ENCODE measurements around the gene EPB41L4B.

EPB41L4B gene

GRCh38 chr9:109149722-109150121, 171.1 kb downstream of the EPB41L4B start:
- TF ChIP-seq CTCF (conservative IDR thresholded peaks at IDR 0.05; ENCODE audit: low read depth) = no peak
- no peak overlapping the region for H3K27ac ChIP-seq
- POLR2A ChIA-PET (ENCODE audit: low non-redundant PET) = no interaction called here
- CTCF ChIA-PET = no interaction called here
- DNase-seq (ENCODE audit: low spot score) = no peak

- no peak overlapping the region for H3K27ac ChIP-seq
- ChIA-PET POLR2A (ENCODE audit: low non-redundant PET) (no interaction called here), CTCF (interaction anchor here (0.6 kb wide), 3 partner anchors 28 to 122 kb away, joined by 3 read pairs; no protein-coding TSS in a partner anchor)
- DNase-seq (ENCODE audit: low spot score) = no peak
- TF ChIP-seq CTCF (conservative IDR thresholded peaks at IDR 0.05; ENCODE audit: low read depth) = no peak
These were observed 171.8 kb downstream of the EPB41L4B start for GRCh38 chr9:109149089-109149488.

GRCh38 chr9:109145051-109145450, 175.8 kb downstream of the EPB41L4B start:
- ChIA-PET CTCF (interaction anchor here (0.7 to 1.6 kb wide), 2 partner anchors 26 to 69 kb away, joined by 3 to 4 read pairs; no protein-coding TSS in a partner anchor), POLR2A (ENCODE audit: low non-redundant PET) (no interaction called here)
- H3K27ac ChIP-seq = no peak overlapping the region
- DNase-seq (ENCODE audit: low spot score) = no peak
- no peak for TF ChIP-seq CTCF (conservative IDR thresholded peaks at IDR 0.05; ENCODE audit: low read depth)

GRCh38 chr9:109143881-109144562, 176.8 kb downstream of the EPB41L4B start:
- TF ChIP-seq CTCF (conservative IDR thresholded peaks at IDR 0.05; ENCODE audit: low read depth) = peak; percentile 35; the same call in 1 of the 2 replicates
- DNase-seq (ENCODE audit: low spot score) = peak; percentile 76
- H3K27ac ChIP-seq = no peak overlapping the region
- ChIA-PET POLR2A (ENCODE audit: low non-redundant PET) (no interaction called here), CTCF (interaction anchor here (0.6 to 1.6 kb wide), 9 partner anchors 9 to 1832 kb away, joined by 3 to 4 read pairs (median 3); no protein-coding TSS in a partner anchor)

GRCh38 chr9:109141375-109141774, 179.5 kb downstream of the EPB41L4B start:
- no peak for DNase-seq (ENCODE audit: low spot score)
- ChIA-PET CTCF (no interaction called here), POLR2A (ENCODE audit: low non-redundant PET) (no interaction called here)
- TF ChIP-seq CTCF (conservative IDR thresholded peaks at IDR 0.05; ENCODE audit: low read depth) = no peak
- no peak overlapping the region for H3K27ac ChIP-seq

GRCh38 chr9:109139851-109140250, 181.0 kb downstream of the EPB41L4B start:
- POLR2A ChIA-PET (ENCODE audit: low non-redundant PET) = no interaction called here
- H3K27ac ChIP-seq = no peak overlapping the region
- CTCF ChIA-PET = interaction anchor here (1.2 kb wide), 1 partner anchor 44 kb away, joined by 3 read pairs; no protein-coding TSS in a partner anchor
- TF ChIP-seq CTCF (conservative IDR thresholded peaks at IDR 0.05; ENCODE audit: low read depth) = no peak
- no peak for DNase-seq (ENCODE audit: low spot score)
